NCI-H2081 treated with DMSO at 0.1 percent for 48 hours (cell line): ENCODE results near the gene DCAF12L2.
"Not testable (repeated sequence)": the region's sequence is repeated elsewhere in the genome, so short reads cannot be mapped to it uniquely, and the experiment has no call there.

Source experiments
- DNase-seq: peaks from one replicate; lab custom pipeline; 2025; lab: John Stamatoyannopoulos, UW

Gene DCAF12L2

DNA sequence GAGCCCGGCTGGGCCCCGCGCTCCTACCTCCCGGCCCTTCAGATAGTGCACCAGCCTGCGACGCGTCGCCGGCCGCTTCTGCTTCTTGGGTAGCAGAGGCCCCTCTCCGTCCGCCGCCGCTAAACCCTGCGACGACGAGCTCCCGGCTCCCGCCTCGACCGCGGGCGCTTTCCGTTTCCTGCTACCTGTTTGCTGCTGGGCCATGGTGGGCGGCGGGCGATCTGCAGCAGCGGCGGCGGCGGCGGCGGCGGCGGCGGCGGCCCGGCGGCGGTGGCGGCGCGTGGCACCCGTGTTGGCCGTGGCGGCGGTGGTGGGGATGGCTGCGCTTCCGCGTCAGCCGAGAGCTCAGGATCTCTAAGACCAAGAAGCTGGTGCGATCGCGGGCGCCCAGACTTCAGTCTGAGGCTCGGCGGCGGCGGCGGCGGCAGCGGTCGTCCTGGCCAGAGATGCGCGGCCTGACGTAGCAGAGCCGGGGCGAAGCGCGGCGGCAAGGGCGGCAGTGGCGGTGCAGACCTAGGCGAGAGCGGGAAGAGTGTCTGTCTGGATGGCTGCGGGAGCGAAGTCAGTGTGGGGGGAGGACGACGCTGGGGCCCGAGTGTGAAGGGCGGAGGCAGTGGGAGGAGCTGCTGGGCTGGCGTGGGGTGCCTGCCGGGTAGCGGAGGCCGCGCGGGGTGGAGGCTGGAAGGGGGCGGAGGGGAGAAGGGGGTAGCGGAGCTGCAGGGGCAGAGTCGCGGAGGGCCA is at the start of gene DCAF12L2:
Gene DCAF12L2, minus strand, starts transcription at position 569 of the 741 bp plus-strand sequence. Its CDS starts 365 bp downstream, at position 204.
- DNase-seq, result no peak

- DNase-seq, result not testable (repeated sequence)
Measured at GRCh38 chrX:126190888-126191287, 24.8 kb upstream of the DCAF12L2 start.

DNA sequence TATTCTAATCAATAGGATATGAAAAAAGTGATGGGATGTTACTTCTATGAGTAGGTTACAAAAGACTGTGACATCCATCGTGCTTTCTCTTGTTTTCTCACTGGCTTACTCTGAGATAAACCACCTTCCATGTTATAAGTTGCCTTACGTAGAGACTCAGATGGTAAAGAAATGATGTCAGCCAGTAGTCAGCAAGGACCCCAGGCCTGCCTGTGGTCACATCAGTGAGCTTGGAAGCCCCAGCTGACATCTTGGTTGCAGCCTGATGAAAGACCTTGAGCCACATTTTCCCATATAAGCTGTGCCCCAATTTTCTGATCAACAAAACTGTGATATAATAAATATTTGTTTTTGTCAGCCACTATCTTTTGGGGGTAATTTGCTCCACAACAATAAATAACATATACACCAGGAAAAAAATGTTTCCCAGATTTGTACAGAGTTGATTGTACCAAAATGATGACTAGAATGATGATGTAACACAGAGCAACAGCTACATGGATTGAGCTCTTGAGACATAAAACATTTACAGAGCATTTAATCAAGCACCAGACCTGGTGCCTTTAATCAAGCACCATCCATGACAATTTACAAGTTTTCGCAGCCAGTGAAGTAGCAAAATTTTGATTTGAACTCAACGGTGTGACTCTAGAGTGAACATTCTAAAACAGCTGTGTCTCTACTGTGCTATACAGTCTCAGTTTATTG is 11.2 kb upstream of the DCAF12L2 start:
- DNase-seq, result no peak

- DNase-seq, result no peak
Measured at GRCh38 chrX:126170720-126171119, 4.6 kb upstream of the DCAF12L2 start.

DNA sequence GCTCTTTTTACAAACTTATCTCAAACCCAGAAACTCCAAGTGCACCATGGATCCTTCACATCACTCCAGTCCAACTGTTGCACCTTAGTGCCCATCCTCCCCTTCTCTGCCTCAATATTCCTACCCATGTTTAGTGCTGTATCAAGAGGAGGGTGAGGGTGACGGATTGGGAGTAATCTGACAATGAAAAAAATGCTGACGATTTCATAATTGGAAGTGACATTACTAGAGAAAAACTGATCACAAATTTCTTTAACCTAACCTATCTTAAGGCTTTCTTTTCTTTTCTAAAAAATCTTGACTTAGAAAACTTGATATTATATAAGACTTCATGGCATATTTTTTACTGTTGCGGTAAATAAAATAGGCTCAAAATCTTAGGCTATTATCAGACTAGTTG is 1.5 kb upstream of the DCAF12L2 start:
- no peak for DNase-seq

GRCh38 chrX:126165401-126165720 is 728 bp downstream of the DCAF12L2 start:
- DNase-seq, result no peak

- no peak for DNase-seq
Measured at GRCh38 chrX:126164689-126165400, 1.2 kb downstream of the DCAF12L2 start.

- DNase-seq, result no peak
Measured at GRCh38 chrX:126164226-126164625, 1.9 kb downstream of the DCAF12L2 start.

GRCh38 chrX:126141014-126141413 is 25.1 kb downstream of the DCAF12L2 start:
- no peak for DNase-seq

DNA sequence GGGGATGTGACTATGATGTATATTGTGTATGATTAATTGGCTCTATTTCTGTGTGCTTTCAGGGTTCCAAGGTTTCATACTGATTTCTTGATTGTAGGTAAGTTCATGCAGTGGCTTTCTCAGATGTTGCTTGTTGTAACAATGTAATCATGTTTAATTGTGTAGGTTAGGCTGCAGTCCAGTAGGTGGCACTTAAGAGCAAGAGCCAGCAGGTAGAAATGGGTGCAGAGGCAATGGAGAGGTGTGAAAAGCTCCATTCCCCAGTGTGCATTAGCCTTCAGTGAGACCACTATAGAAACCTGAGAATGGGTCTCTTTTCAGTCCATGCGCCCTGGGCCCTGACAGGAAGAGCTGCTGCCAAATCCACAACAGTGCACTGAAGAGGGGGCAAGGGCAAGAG is 28.2 kb downstream of the DCAF12L2 start:
- DNase-seq, result no peak

DNA sequence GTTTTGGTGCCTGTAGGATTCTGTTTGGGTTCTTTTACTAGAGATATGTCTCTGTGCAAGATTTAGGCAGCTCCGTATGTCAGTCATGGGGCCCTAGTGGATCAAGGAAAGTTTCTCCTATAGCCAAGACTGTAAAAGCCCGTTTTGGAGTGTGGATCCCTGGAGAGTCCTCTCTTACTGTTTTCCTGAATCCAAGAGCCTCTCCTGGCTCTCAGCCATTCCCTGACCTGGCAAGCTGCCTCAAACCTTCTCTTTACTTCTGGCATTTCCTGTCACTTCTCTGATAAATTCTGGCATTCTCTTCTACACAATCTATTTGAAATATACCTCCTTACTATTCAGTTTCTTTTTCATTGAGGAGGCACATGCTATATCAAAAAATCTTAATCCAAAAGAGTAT is 41.4 kb downstream of the DCAF12L2 start:
- no peak for DNase-seq
